AG04449 (cell line): ENCODE measurements around the gene RAB35.

ENCODE experiments used
- CTCF ChIA-PET: fragments of 350-600 bp; formaldehyde crosslinking; extraction: SDS; loops from one replicate; lab custom pipeline; 2021; ENCODE audit warnings: antibody characterized with exemption; lab: Yijun Ruan, JAX
- POLR2A ChIA-PET: fragments of 400-600, 350-600 bp; formaldehyde crosslinking; extraction: SDS; loops from one replicate; lab custom pipeline; 2020; ENCODE audit warnings: antibody characterized with exemption, inconsistent platforms; lab: Yijun Ruan, JAX
- DNase-seq: peaks from one replicate; pipeline ENCODE4 v3.0.0-alpha.2; 2010; ENCODE audit warnings: low read depth, low spot score
- H3K4me3 ChIP-seq: 2 replicates; pipeline ENCODE4 v1.5.1; 2011; ENCODE audit warnings: low read depth, mild to moderate bottlenecking, control low read depth, low read length
- CTCF ChIP-seq: IDR thresholded peaks from one replicate; pipeline ENCODE4 v1.5.1; 2011; ENCODE audit warnings: mild to moderate bottlenecking, moderate library complexity, low read length, control low read depth, inconsistent platforms; ENCODE audit not compliant: insufficient read depth; ENCODE audit errors: missing control alignments

RAB35 gene

GRCh38 chr12:120079411-120080400 lies 36.8 kb downstream of the RAB35 start:
- ChIA-PET POLR2A (no interaction called here), CTCF (interaction anchor here (1.5 kb wide), 1 partner anchor 8 kb away, joined by 7 read pairs; no protein-coding TSS in a partner anchor)
- DNase-seq: no peak
- no peak overlapping the region for H3K4me3 ChIP-seq
- TF ChIP-seq CTCF: no peak

GRCh38 chr12:120078868-120079267 lies 37.7 kb downstream of the RAB35 start:
- ChIA-PET POLR2A (no interaction called here), CTCF (interaction anchor here (1.5 kb wide), 1 partner anchor 8 kb away, joined by 7 read pairs; no protein-coding TSS in a partner anchor)
- no peak for TF ChIP-seq CTCF
- no peak for DNase-seq
- no peak overlapping the region for H3K4me3 ChIP-seq

GRCh38 chr12:120077260-120077659 lies 39.3 kb downstream of the RAB35 start:
- CTCF ChIA-PET: no interaction called here
- POLR2A ChIA-PET: no interaction called here
- H3K4me3 ChIP-seq: no peak overlapping the region
- DNase-seq: no peak
- no peak for TF ChIP-seq CTCF

- ChIA-PET CTCF (interaction anchor here (1.0 kb wide), 1 partner anchor 11 kb away, joined by 3 read pairs; no protein-coding TSS in a partner anchor), POLR2A (no interaction called here)
- no peak for DNase-seq
- H3K4me3 ChIP-seq: no peak overlapping the region
- no peak for TF ChIP-seq CTCF
Observed at GRCh38 chr12:120076651-120077050, 39.9 kb downstream of the RAB35 start.

- ChIA-PET POLR2A (no interaction called here), CTCF (no interaction called here)
- TF ChIP-seq CTCF: no peak
- H3K4me3 ChIP-seq: no peak overlapping the region
- DNase-seq: no peak
Observed at GRCh38 chr12:120075034-120075616, 41.4 kb downstream of the RAB35 start.

GRCh38 chr12:120072472-120073249 lies 43.9 kb downstream of the RAB35 start:
- ChIA-PET CTCF (interaction anchor here (0.6 to 1.2 kb wide), 5 partner anchors 8 to 15 kb away, joined by 3 to 5 read pairs (median 3); no protein-coding TSS in a partner anchor), POLR2A (no interaction called here)
- TF ChIP-seq CTCF: no peak
- no peak overlapping the region for H3K4me3 ChIP-seq
- DNase-seq: no peak
